Measurements from ENCODE around the gene FRMD4A. TPM values are rescaled to one million over a fixed set of nuclear protein-coding genes. Genes with fewer than 3 reads are reported as not detected.

FRMD4A gene
- total RNA-seq, 1 experiment from 2014 or later = not detected

GRCh38 chr10:13858709-13859108, 472.0 kb downstream of the FRMD4A start:
- H3K27ac ChIP-seq (ENCODE audit: low read length) = no peak overlapping the region
- no peak overlapping the region for H3K4me2 ChIP-seq (ENCODE audit: low read depth, low read length, poor library complexity, severe bottlenecking)
- H3K4me1 ChIP-seq (ENCODE audit: low read length) = no peaks in the 10 kb centered on the region
- H3K9me2 ChIP-seq (replicated peaks; ENCODE audit: insufficient read depth, low read length) = no peaks in the 10 kb centered on the region
- no peak for DNase-seq
- no peaks in the 10 kb centered on the region for H3K79me2 ChIP-seq (ENCODE audit: low read length)
- no peak overlapping the region for H2AFZ ChIP-seq (ENCODE audit: low read length)
- no peaks in the 10 kb centered on the region for H3K9me3 ChIP-seq (ENCODE audit: low read length)
- H3K9ac ChIP-seq (ENCODE audit: low read length) = no peak overlapping the region
- H3K36me3 ChIP-seq (ENCODE audit: insufficient read depth, low read length) = no peaks in the 10 kb centered on the region
- no peaks in the 10 kb centered on the region for H3K27me3 ChIP-seq (ENCODE audit: low read length)
- no peak overlapping the region for H3K4me3 ChIP-seq (ENCODE audit: low read length)
- H4K20me1 ChIP-seq (ENCODE audit: insufficient read depth, low read depth, low read length) = no peaks in the 10 kb centered on the region

DNA sequence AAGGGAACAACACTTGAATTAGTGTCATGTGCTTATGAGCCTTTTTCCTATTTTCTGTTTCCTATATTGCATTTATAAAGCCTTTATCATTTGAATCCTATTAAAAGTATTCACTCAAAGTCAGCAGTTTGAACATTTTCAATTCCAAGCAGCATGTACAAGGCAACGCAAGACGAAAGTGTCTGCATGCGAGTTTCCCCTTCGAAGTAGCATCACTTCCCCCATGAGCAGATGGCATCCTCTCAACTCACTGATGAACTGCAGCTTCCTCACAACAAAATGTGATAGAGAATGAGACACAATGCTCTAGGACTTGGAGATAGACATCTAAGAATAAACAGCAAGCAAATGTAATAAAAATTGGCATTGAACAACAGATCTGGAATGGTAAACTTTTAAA, 473.3 kb downstream of the FRMD4A start:
- no peak overlapping the region for H3K4me2 ChIP-seq (ENCODE audit: low read depth, low read length, poor library complexity, severe bottlenecking)
- no peak overlapping the region for H3K9ac ChIP-seq (ENCODE audit: low read length)
- H3K36me3 ChIP-seq (ENCODE audit: insufficient read depth, low read length) = no peaks in the 10 kb centered on the region
- H3K79me2 ChIP-seq (ENCODE audit: low read length) = no peaks in the 10 kb centered on the region
- no peaks in the 10 kb centered on the region for H3K9me3 ChIP-seq (ENCODE audit: low read length)
- DNase-seq = no peak
- H3K9me2 ChIP-seq (replicated peaks; ENCODE audit: insufficient read depth, low read length) = no peaks in the 10 kb centered on the region
- no peak overlapping the region for H3K27ac ChIP-seq (ENCODE audit: low read length)
- H4K20me1 ChIP-seq (ENCODE audit: insufficient read depth, low read depth, low read length) = no peaks in the 10 kb centered on the region
- H3K27me3 ChIP-seq (ENCODE audit: low read length) = no peaks in the 10 kb centered on the region
- H3K4me1 ChIP-seq (ENCODE audit: low read length) = no peaks in the 10 kb centered on the region
- H2AFZ ChIP-seq (ENCODE audit: low read length) = no peak overlapping the region
- no peak overlapping the region for H3K4me3 ChIP-seq (ENCODE audit: low read length)

- DNase-seq = no peak
- Histone ChIP-seq H3K4me3 (ENCODE audit: low read length) (no peak overlapping the region), H3K27ac (ENCODE audit: low read length) (no peak overlapping the region), H4K20me1 (ENCODE audit: insufficient read depth, low read depth, low read length) (no peaks in the 10 kb centered on the region), H3K9ac (ENCODE audit: low read length) (no peak overlapping the region), H3K4me2 (ENCODE audit: low read depth, low read length, poor library complexity, severe bottlenecking) (no peak overlapping the region), H2AFZ (ENCODE audit: low read length) (no peak overlapping the region), H3K36me3 (ENCODE audit: insufficient read depth, low read length) (no peaks in the 10 kb centered on the region), H3K9me2 (replicated peaks; ENCODE audit: insufficient read depth, low read length) (no peaks in the 10 kb centered on the region), H3K9me3 (ENCODE audit: low read length) (no peaks in the 10 kb centered on the region), H3K79me2 (ENCODE audit: low read length) (no peaks in the 10 kb centered on the region), H3K4me1 (ENCODE audit: low read length) (no peaks in the 10 kb centered on the region), H3K27me3 (ENCODE audit: low read length) (no peaks in the 10 kb centered on the region)
Measured at GRCh38 chr10:13853854-13854253, 476.9 kb downstream of the FRMD4A start.

GRCh38 chr10:13852872-13853271, 477.9 kb downstream of the FRMD4A start:
- Histone ChIP-seq H3K4me2 (ENCODE audit: low read depth, low read length, poor library complexity, severe bottlenecking) (no peak overlapping the region), H3K4me1 (ENCODE audit: low read length) (no peaks in the 10 kb centered on the region), H4K20me1 (ENCODE audit: insufficient read depth, low read depth, low read length) (no peaks in the 10 kb centered on the region), H3K27ac (ENCODE audit: low read length) (no peak overlapping the region), H3K79me2 (ENCODE audit: low read length) (no peaks in the 10 kb centered on the region), H3K9me2 (replicated peaks; ENCODE audit: insufficient read depth, low read length) (no peaks in the 10 kb centered on the region), H3K9ac (ENCODE audit: low read length) (no peak overlapping the region), H3K27me3 (ENCODE audit: low read length) (no peaks in the 10 kb centered on the region), H3K4me3 (ENCODE audit: low read length) (no peak overlapping the region), H3K36me3 (ENCODE audit: insufficient read depth, low read length) (no peaks in the 10 kb centered on the region), H3K9me3 (ENCODE audit: low read length) (no peaks in the 10 kb centered on the region), H2AFZ (ENCODE audit: low read length) (no peak overlapping the region)
- DNase-seq = no peak

GRCh38 chr10:13851906-13852305, 478.8 kb downstream of the FRMD4A start:
- Histone ChIP-seq H3K4me2 (ENCODE audit: low read depth, low read length, poor library complexity, severe bottlenecking) (no peak overlapping the region), H4K20me1 (ENCODE audit: insufficient read depth, low read depth, low read length) (no peaks in the 10 kb centered on the region), H3K27me3 (ENCODE audit: low read length) (no peaks in the 10 kb centered on the region), H3K9me2 (replicated peaks; ENCODE audit: insufficient read depth, low read length) (no peaks in the 10 kb centered on the region), H2AFZ (ENCODE audit: low read length) (no peak overlapping the region), H3K79me2 (ENCODE audit: low read length) (no peaks in the 10 kb centered on the region), H3K9me3 (ENCODE audit: low read length) (no peaks in the 10 kb centered on the region), H3K27ac (ENCODE audit: low read length) (no peak overlapping the region), H3K9ac (ENCODE audit: low read length) (no peak overlapping the region), H3K36me3 (ENCODE audit: insufficient read depth, low read length) (no peaks in the 10 kb centered on the region), H3K4me3 (ENCODE audit: low read length) (no peak overlapping the region), H3K4me1 (ENCODE audit: low read length) (no peaks in the 10 kb centered on the region)
- DNase-seq = no peak

DNA sequence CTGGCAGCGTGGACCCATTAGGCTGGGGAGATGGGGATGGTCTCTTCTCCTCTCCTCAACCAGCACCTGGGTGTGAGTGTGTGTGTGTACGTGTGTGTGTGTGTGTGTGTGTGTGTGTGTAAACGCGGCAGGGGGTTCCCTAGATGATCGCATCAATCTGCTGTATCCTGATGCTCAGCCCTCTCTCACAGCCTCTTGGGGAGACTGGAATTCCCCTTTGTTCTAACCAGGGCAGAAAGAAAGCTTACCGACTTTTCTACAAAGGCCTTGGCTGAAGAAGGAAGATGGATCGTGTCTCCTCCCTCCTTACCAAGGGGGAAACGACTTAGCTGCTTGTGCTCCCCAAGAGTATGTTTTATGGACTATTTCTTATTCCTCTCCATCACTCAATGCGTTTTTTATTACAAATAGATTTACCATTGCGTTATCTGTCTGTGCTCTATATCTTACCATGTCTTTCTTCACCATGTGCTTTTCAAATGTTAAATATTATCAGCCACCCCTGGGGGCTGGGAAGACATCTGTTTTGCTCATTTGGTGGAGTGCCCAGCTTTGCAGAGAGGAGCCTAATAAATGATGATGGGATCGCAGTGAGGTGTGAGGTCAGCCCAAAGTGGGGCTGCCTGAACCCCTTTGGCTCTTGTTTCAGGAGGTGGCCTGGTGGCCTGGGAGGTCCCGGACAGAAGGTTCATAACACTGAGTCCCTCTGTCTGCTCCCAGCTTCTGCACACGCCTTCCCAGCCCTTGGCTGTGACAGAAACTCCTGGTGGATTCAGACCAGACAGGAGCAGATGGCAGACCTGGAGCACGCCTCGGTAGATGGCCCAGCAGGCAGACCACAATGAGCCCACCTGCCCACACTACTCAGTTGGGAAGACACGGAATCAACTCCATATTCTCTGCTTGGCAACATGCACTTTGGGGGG, 481.9 kb downstream of the FRMD4A start:
- no peak overlapping the region for H2AFZ ChIP-seq (ENCODE audit: low read length)
- no peaks in the 10 kb centered on the region for H3K27me3 ChIP-seq (ENCODE audit: low read length)
- H3K79me2 ChIP-seq (ENCODE audit: low read length) = no peaks in the 10 kb centered on the region
- no peak overlapping the region for H3K4me2 ChIP-seq (ENCODE audit: low read depth, low read length, poor library complexity, severe bottlenecking)
- H3K9me2 ChIP-seq (replicated peaks; ENCODE audit: insufficient read depth, low read length) = no peaks in the 10 kb centered on the region
- no peak for DNase-seq
- H3K4me3 ChIP-seq (ENCODE audit: low read length) = no peak overlapping the region
- H4K20me1 ChIP-seq (ENCODE audit: insufficient read depth, low read depth, low read length) = no peaks in the 10 kb centered on the region
- no peaks in the 10 kb centered on the region for H3K36me3 ChIP-seq (ENCODE audit: insufficient read depth, low read length)
- H3K27ac ChIP-seq (ENCODE audit: low read length) = no peak overlapping the region
- H3K9me3 ChIP-seq (ENCODE audit: low read length) = no peaks in the 10 kb centered on the region
- H3K4me1 ChIP-seq (ENCODE audit: low read length) = no peaks in the 10 kb centered on the region
- no peak overlapping the region for H3K9ac ChIP-seq (ENCODE audit: low read length)

GRCh38 chr10:13847201-13847631, 483.5 kb downstream of the FRMD4A start:
- no peak overlapping the region for H3K27ac ChIP-seq (ENCODE audit: low read length)
- H3K9me2 ChIP-seq (replicated peaks; ENCODE audit: insufficient read depth, low read length) = no peaks in the 10 kb centered on the region
- no peak overlapping the region for H3K4me2 ChIP-seq (ENCODE audit: low read depth, low read length, poor library complexity, severe bottlenecking)
- no peak overlapping the region for H3K9ac ChIP-seq (ENCODE audit: low read length)
- no peaks in the 10 kb centered on the region for H3K27me3 ChIP-seq (ENCODE audit: low read length)
- no peaks in the 10 kb centered on the region for H3K9me3 ChIP-seq (ENCODE audit: low read length)
- no peaks in the 10 kb centered on the region for H3K79me2 ChIP-seq (ENCODE audit: low read length)
- no peaks in the 10 kb centered on the region for H4K20me1 ChIP-seq (ENCODE audit: insufficient read depth, low read depth, low read length)
- no peak overlapping the region for H2AFZ ChIP-seq (ENCODE audit: low read length)
- H3K4me1 ChIP-seq (ENCODE audit: low read length) = no peaks in the 10 kb centered on the region
- no peaks in the 10 kb centered on the region for H3K36me3 ChIP-seq (ENCODE audit: insufficient read depth, low read length)
- no peak for DNase-seq
- no peak overlapping the region for H3K4me3 ChIP-seq (ENCODE audit: low read length)

GRCh38 chr10:13845897-13846296, 484.8 kb downstream of the FRMD4A start:
- H3K36me3 ChIP-seq (ENCODE audit: insufficient read depth, low read length) = no peaks in the 10 kb centered on the region

More at GRCh38 chr10:13845897-13846296, 484.8 kb downstream of the FRMD4A start:
- no peaks in the 10 kb centered on the region for H3K79me2 ChIP-seq (ENCODE audit: low read length)
- no peak overlapping the region for H3K4me2 ChIP-seq (ENCODE audit: low read depth, low read length, poor library complexity, severe bottlenecking)
- no peaks in the 10 kb centered on the region for H3K4me1 ChIP-seq (ENCODE audit: low read length)
- no peaks in the 10 kb centered on the region for H4K20me1 ChIP-seq (ENCODE audit: insufficient read depth, low read depth, low read length)
- no peak overlapping the region for H3K27ac ChIP-seq (ENCODE audit: low read length)
- no peak for DNase-seq
- H3K9ac ChIP-seq (ENCODE audit: low read length) = no peak overlapping the region
- H2AFZ ChIP-seq (ENCODE audit: low read length) = no peak overlapping the region
- no peak overlapping the region for H3K4me3 ChIP-seq (ENCODE audit: low read length)
- H3K9me2 ChIP-seq (replicated peaks; ENCODE audit: insufficient read depth, low read length) = no peaks in the 10 kb centered on the region
- H3K9me3 ChIP-seq (ENCODE audit: low read length) = no peaks in the 10 kb centered on the region
- no peaks in the 10 kb centered on the region for H3K27me3 ChIP-seq (ENCODE audit: low read length)

All from Karpas-422 (cell line).